GM12878 (cell line): ENCODE data around the gene KCTD16.

Experiments
- ASH2L ChIP-seq: fragments of 300-600, 200-600 bp; sonication (generic); IDR thresholded peaks from 2 replicates; pipeline ENCODE4 v1.6.1; 2017; ENCODE audit warnings: low read depth, mild to moderate bottlenecking, borderline replicate concordance
- BACH1 ChIP-seq: fragments of 450-650 bp; IDR thresholded peaks from 2 replicates; pipeline ENCODE4 v1.6.1; 2017; ENCODE audit warnings: mild to moderate bottlenecking, borderline replicate concordance
- CEBPB ChIP-seq, 2 experiments: fragments of 150-350 bp in 1 of 2; IDR thresholded peaks; 2 replicates each; pipeline ENCODE4 v1.6.1; 2012 to 2014; ENCODE audit warnings: low read depth in 2 of 2, low read length in 2 of 2, borderline replicate concordance in 1 of 2, inconsistent platforms in 1 of 2
- CTCF ChIP-seq, 3 experiments: IDR thresholded peaks in 2 of 3; conservative IDR thresholded peaks in 1 of 3; 2 replicates each; pipeline ENCODE4 v1.5.1; 2011; ENCODE audit warnings: low read depth in 3 of 3, low read length in 3 of 3, mild to moderate bottlenecking in 3 of 3, control low read depth in 2 of 3, moderate library complexity in 2 of 3, inconsistent platforms in 1 of 3, mixed read lengths in 1 of 3; ENCODE audit not compliant: control insufficient read depth in 2 of 3, insufficient read depth in 1 of 3; ENCODE audit errors: extremely low read depth in 1 of 3
- MEF2A ChIP-seq: IDR thresholded peaks from 2 replicates; pipeline ENCODE4 v1.6.1; 2011; ENCODE audit warnings: low read depth, mild to moderate bottlenecking, low read length, moderate library complexity; ENCODE audit not compliant: insufficient read depth
- POLR2A ChIP-seq: IDR thresholded peaks from 2 replicates; pipeline ENCODE4 v1.6.1; 2011; ENCODE audit warnings: low read depth, mild to moderate bottlenecking, low read length
- POLR2AphosphoS5 ChIP-seq: IDR thresholded peaks from 2 replicates; pipeline ENCODE4 v1.6.1; 2011; ENCODE audit warnings: mild to moderate bottlenecking, low read length, inconsistent platforms
- RCOR1 ChIP-seq: conservative IDR thresholded peaks from 2 replicates; pipeline ENCODE4 v1.6.1; 2012; ENCODE audit warnings: low read depth, low read length, improper control_type of control experiment
- SIN3A ChIP-seq: IDR thresholded peaks from 2 replicates; pipeline ENCODE4 v1.6.1; 2012; ENCODE audit warnings: low read depth, low read length, improper control_type of control experiment
- SMAD1 ChIP-seq: fragments of 450-650 bp; IDR thresholded peaks from 2 replicates; pipeline ENCODE4 v1.6.1; 2018; ENCODE audit warnings: mild to moderate bottlenecking, low read depth; ENCODE audit not compliant: partially characterized antibody
- STAT3 ChIP-seq: IDR thresholded peaks from 2 replicates; pipeline ENCODE4 v1.6.1; 2011; ENCODE audit warnings: low read depth, low read length, improper control_type of control experiment
- TAF1 ChIP-seq: IDR thresholded peaks from 2 replicates; pipeline ENCODE4 v1.6.1; 2011; ENCODE audit warnings: mild to moderate bottlenecking, low read depth, low read length, borderline replicate concordance
- YY1 ChIP-seq: IDR thresholded peaks from 2 replicates; pipeline ENCODE4 v1.6.1; 2011; ENCODE audit warnings: low read depth, mild to moderate bottlenecking, low read length

- TF ChIP-seq POLR2AphosphoS5: no peak
- TF ChIP-seq CEBPB (IDR thresholded peaks at IDR 0.05; ENCODE audit: borderline replicate concordance in 1 of 2, low read depth in 2 of 2, low read length in 2 of 2): no peak
- no peak for TF ChIP-seq RCOR1
- TF ChIP-seq CTCF (IDR thresholded peaks at IDR 0.05 in 2 of 3, conservative IDR thresholded peaks at IDR 0.05 in 1 of 3; ENCODE audit: control insufficient read depth in 2 of 3, extremely low read depth in 1 of 3, insufficient read depth in 1 of 3, low read depth in 3 of 3, low read length in 3 of 3): no peak
- TF ChIP-seq BACH1: no peak
- TF ChIP-seq TAF1: no peak
- no peak for TF ChIP-seq ASH2L
- TF ChIP-seq SMAD1: no peak
- no peak for TF ChIP-seq YY1
- no peak for TF ChIP-seq MEF2A
- TF ChIP-seq SIN3A: no peak
- TF ChIP-seq POLR2A: no peak
- TF ChIP-seq STAT3: no peak
Observed at GRCh38 chr5:144177548-144177947, 6.9 kb downstream of the KCTD16 start.
